Astrocyte of the cerebellum (primary cell): Measurements from ENCODE around the gene CCDC137.

Source experiments
- DNase-seq: peaks from one replicate; pipeline ENCODE4 v3.0.0-alpha.2; 2011; ENCODE audit warnings: low read depth
- H3K4me3 ChIP-seq: 2 replicates; pipeline ENCODE4 v1.5.1; 2011; ENCODE audit warnings: mild to moderate bottlenecking, low read depth, low read length, moderate library complexity
- in situ Hi-C: cut with HindIII; loops from 2 replicates; pipeline ENCODE4 v1.10.0; 2017; ENCODE audit warnings: low sequenced_read_pairs
- TF ChIP-seq, protein P1 (sequence below): IDR thresholded peaks from 2 replicates; pipeline ENCODE4 v1.5.1; 2012; ENCODE audit warnings: low read length, low read depth, moderate library complexity, mild to moderate bottlenecking; ENCODE audit errors: missing control alignments

The CCDC137 gene

DNA sequence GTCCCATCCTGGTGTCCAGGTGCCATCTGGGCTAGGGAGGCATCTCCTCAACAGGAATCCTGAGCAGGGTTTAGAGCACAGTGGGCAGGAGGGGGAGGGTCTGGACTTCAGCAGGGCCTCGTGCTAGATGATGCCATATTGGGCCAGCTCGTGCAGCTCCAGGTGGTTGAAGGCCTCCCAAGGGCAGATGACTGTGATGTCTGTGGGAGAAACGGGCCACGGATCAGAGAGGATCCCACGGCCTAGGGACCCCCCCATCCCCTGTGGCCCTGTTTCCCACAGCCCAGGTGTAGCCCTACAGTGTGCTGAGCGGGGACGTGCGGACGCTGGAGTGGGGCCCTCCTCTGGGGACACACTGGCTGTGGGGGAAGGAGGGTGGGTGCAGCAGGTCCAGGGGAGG is 15.6 kb upstream of the CCDC137 start:
- no peak for DNase-seq
- TF ChIP-seq, protein P1, sequence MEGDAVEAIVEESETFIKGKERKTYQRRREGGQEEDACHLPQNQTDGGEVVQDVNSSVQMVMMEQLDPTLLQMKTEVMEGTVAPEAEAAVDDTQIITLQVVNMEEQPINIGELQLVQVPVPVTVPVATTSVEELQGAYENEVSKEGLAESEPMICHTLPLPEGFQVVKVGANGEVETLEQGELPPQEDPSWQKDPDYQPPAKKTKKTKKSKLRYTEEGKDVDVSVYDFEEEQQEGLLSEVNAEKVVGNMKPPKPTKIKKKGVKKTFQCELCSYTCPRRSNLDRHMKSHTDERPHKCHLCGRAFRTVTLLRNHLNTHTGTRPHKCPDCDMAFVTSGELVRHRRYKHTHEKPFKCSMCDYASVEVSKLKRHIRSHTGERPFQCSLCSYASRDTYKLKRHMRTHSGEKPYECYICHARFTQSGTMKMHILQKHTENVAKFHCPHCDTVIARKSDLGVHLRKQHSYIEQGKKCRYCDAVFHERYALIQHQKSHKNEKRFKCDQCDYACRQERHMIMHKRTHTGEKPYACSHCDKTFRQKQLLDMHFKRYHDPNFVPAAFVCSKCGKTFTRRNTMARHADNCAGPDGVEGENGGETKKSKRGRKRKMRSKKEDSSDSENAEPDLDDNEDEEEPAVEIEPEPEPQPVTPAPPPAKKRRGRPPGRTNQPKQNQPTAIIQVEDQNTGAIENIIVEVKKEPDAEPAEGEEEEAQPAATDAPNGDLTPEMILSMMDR, result no peak
- in situ Hi-C loops, result no loop called here
- H3K4me3 ChIP-seq, result no peak overlapping the region

DNA sequence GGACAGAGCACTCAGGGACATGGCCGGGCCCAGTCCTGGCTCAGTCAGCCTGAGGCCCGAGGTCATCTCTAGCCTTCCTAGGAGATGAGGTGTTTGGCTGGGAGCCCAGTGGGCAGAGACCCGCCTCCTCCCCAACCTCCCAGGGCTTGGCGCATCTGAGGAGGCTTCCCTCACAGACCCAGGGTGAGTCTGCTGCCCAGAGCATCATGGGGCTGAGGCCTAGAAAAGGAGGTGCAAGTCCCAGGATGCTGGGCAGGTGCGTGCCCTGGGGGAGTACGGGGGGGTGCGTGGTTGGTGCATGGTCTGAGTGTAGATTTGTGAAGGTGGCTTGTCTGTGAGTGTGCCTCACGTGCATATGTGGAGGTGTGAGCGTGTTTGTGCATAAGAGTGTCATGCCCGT is 14.8 kb upstream of the CCDC137 start:
- TF ChIP-seq, protein P1, result no peak
- no peak overlapping the region for H3K4me3 ChIP-seq
- DNase-seq, result peak; percentile 73
- in situ Hi-C loops, result no loop called here

- H3K4me3 ChIP-seq, result no peak overlapping the region
- DNase-seq, result no peak
- in situ Hi-C loops, result no loop called here
- TF ChIP-seq, protein P1, result no peak
Measured at GRCh38 chr17:81652906-81653771, 13.4 kb upstream of the CCDC137 start.

- H3K4me3 ChIP-seq, result no peak overlapping the region
- no peak for DNase-seq
- TF ChIP-seq, protein P1, result no peak
- in situ Hi-C loops, result no loop called here
Measured at GRCh38 chr17:81655378-81656117, 11.0 kb upstream of the CCDC137 start.

DNA sequence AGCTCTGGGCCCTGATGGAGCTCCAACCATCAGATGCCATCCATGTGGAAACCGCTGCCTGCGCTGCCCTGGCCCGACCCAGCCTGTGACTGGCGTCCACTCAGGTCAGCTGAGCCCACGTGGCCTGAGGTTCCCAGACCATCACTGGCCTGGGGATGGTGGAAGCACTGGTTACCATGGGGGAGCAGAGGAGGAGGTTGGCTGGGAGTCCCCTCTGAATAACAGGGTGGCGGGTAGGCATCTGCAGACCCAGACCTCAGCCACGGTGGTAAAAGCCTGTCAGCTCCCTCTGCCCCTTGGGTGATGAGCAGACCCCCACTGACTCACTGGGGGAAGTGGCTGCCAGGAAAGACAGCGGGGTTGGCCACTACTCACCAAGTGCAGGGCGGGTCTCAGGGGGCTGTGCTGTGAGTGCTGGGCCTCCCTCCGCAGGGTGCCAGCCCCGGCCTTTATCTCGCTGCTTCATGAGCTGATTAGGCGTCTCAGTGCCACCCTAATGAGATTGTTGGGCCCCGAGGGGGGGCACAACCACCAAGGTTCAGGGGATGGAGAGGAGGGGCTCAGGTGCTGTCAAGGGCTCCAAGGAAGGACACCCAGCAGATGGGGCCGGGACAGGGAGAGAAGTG is 10.3 kb upstream of the CCDC137 start, which contains the start of gene PDE6G:
TSS of gene PDE6G (minus strand) at position 425 of the 626 bp plus-strand sequence. CDS start 3,237 bp downstream, outside the sequence.
- in situ Hi-C loops, result no loop called here
- TF ChIP-seq, protein P1, result no peak
- no peak within 1 kb of the TSS for H3K4me3 ChIP-seq
- DNase-seq, result no peak

GRCh38 chr17:81656835-81657234 is 9.7 kb upstream of the CCDC137 start:
- no peak for DNase-seq
- in situ Hi-C loops, result no loop called here
- no peak overlapping the region for H3K4me3 ChIP-seq
- TF ChIP-seq, protein P1, result no peak
